ENCODE results near the gene NXN. TPM values are rescaled to one million over a fixed set of nuclear protein-coding genes. Genes with fewer than 3 reads are reported as not detected.

NXN gene
- polyA plus RNA-seq, 1 of the 3 experiments (the other 2 are of a cell fraction), result 23.9 TPM

- H3K27ac ChIP-seq (ENCODE audit: low read depth in 2 of 2, low read length in 1 of 2), result no peak overlapping the region
- H3K4me2 ChIP-seq, result no peak overlapping the region
- no peak overlapping the region for H3K9ac ChIP-seq
- no peaks in the 10 kb centered on the region for H3K79me2 ChIP-seq (ENCODE audit: insufficient read depth)
- H3K9me2 ChIP-seq, result no peaks in the 10 kb centered on the region
- no peak overlapping the region for H3K4me3 ChIP-seq (ENCODE audit: low read depth in 2 of 2, low read length in 1 of 2)
- no peaks in the 10 kb centered on the region for H3K4me1 ChIP-seq (ENCODE audit: control insufficient read depth in 1 of 2, insufficient read depth in 2 of 2, low read depth in 1 of 2, low read length in 1 of 2)
- H3F3A ChIP-seq (replicated peaks; ENCODE audit: insufficient read depth), result no peaks in the 10 kb centered on the region
- ChIA-PET CTCF (interaction anchor here (1.5 kb wide), 1 partner anchor 7 kb away, joined by 5 read pairs; no protein-coding TSS in a partner anchor), POLR2A (no interaction called here)
- TF ChIP-seq RXRA (IDR thresholded peaks at IDR 0.05; ENCODE audit: borderline replicate concordance, low read depth) (no peak), MAX (IDR thresholded peaks at IDR 0.05; ENCODE audit: low read depth) (no peak)
- no peaks in the 10 kb centered on the region for H3K36me3 ChIP-seq (replicated peaks in 1 of 2; ENCODE audit: control insufficient read depth in 1 of 2, insufficient read depth in 2 of 2, low read length in 1 of 2)
- H2AFZ ChIP-seq (ENCODE audit: low read depth), result no peak overlapping the region
- H3K27me3 ChIP-seq (ENCODE audit: insufficient read depth), result peaks cover 23% of the 10 kb centered on the region; the same call in 1 of the 2 replicates
- WGBS (ENCODE audit: low lambda C conversion rate), result 48% methylated on average over 9 of the region's 9 CpGs
- peaks cover 12% of the 10 kb centered on the region; the same call in 1 of the 2 replicates for H4K20me1 ChIP-seq (ENCODE audit: insufficient read depth)
- H3K9me3 ChIP-seq, result no peaks in the 10 kb centered on the region
- DNase-seq, result no peak
These were observed 107.6 kb downstream of the NXN start for GRCh38 chr17:871751-872519.

GRCh38 chr17:869567-870525, 109.7 kb downstream of the NXN start:
- Histone ChIP-seq H3K36me3 (replicated peaks in 1 of 2; ENCODE audit: control insufficient read depth in 1 of 2, insufficient read depth in 2 of 2, low read length in 1 of 2) (no peaks in the 10 kb centered on the region), H3K27ac (ENCODE audit: low read depth in 2 of 2, low read length in 1 of 2) (no peak overlapping the region), H4K20me1 (ENCODE audit: insufficient read depth) (peaks cover 12% of the 10 kb centered on the region; the same call in 1 of the 2 replicates), H2AFZ (ENCODE audit: low read depth) (no peak overlapping the region), H3K9ac (no peak overlapping the region), H3F3A (replicated peaks; ENCODE audit: insufficient read depth) (no peaks in the 10 kb centered on the region), H3K27me3 (ENCODE audit: insufficient read depth) (peaks cover 37% of the 10 kb centered on the region; the same call in 1 of the 2 replicates), H3K79me2 (ENCODE audit: insufficient read depth) (no peaks in the 10 kb centered on the region), H3K4me3 (ENCODE audit: low read depth in 2 of 2, low read length in 1 of 2) (no peak overlapping the region), H3K9me2 (no peaks in the 10 kb centered on the region), H3K9me3 (no peaks in the 10 kb centered on the region), H3K4me1 (ENCODE audit: control insufficient read depth in 1 of 2, insufficient read depth in 2 of 2, low read depth in 1 of 2, low read length in 1 of 2) (peaks cover 0 to under 1% of the 10 kb centered on the region in 2 experiments; a peak in 1 of 4 replicates), H3K4me2 (peak overlapping the region; percentile 47)
- ChIA-PET POLR2A (no interaction called here), CTCF (interaction anchor here (1.5 kb wide), 1 partner anchor 111 kb away, joined by 5 read pairs; no protein-coding TSS in a partner anchor)
- TF ChIP-seq USF1 (IDR thresholded peaks at IDR 0.05; ENCODE audit: borderline replicate concordance, low read depth), result peak; percentile 29; the same call in 1 of the 2 replicates
- TF ChIP-seq RCOR1 (IDR thresholded peaks at IDR 0.05; ENCODE audit: low read length), result no peak
- no peak for DNase-seq
- 56% methylated on average over 27 of the region's 30 CpGs for WGBS (ENCODE audit: low lambda C conversion rate)

- DNase-seq, result no peak
- Histone ChIP-seq H3K27ac (ENCODE audit: low read depth in 2 of 2, low read length in 1 of 2) (no peak overlapping the region), H3K4me2 (peak overlapping the region; percentile 47; the same call in 1 of the 2 replicates), H4K20me1 (ENCODE audit: insufficient read depth) (peaks cover 12% of the 10 kb centered on the region; the same call in 1 of the 2 replicates), H3F3A (replicated peaks; ENCODE audit: insufficient read depth) (no peaks in the 10 kb centered on the region), H2AFZ (ENCODE audit: low read depth) (no peak overlapping the region), H3K4me1 (ENCODE audit: control insufficient read depth in 1 of 2, insufficient read depth in 2 of 2, low read depth in 1 of 2, low read length in 1 of 2) (peaks cover 0 to 4% of the 10 kb centered on the region in 2 experiments; a peak in 1 of 4 replicates), H3K36me3 (replicated peaks in 1 of 2; ENCODE audit: control insufficient read depth in 1 of 2, insufficient read depth in 2 of 2, low read length in 1 of 2) (no peaks in the 10 kb centered on the region), H3K79me2 (ENCODE audit: insufficient read depth) (no peaks in the 10 kb centered on the region), H3K9me3 (no peaks in the 10 kb centered on the region), H3K9me2 (no peaks in the 10 kb centered on the region), H3K9ac (no peak overlapping the region), H3K4me3 (ENCODE audit: low read depth in 2 of 2, low read length in 1 of 2) (no peak overlapping the region), H3K27me3 (ENCODE audit: insufficient read depth) (peaks cover 45% of the 10 kb centered on the region)
- CTCF ChIA-PET, result interaction anchor here (1.5 kb wide), 1 partner anchor 112 kb away, joined by 5 read pairs; no protein-coding TSS in a partner anchor
- TF ChIP-seq USF2 (IDR thresholded peaks at IDR 0.05; ENCODE audit: borderline replicate concordance, low read depth, low read length) (no peak), TCF12 (IDR thresholded peaks at IDR 0.05) (no peak), MAX (IDR thresholded peaks at IDR 0.05; ENCODE audit: low read depth) (no peak), RXRA (IDR thresholded peaks at IDR 0.05; ENCODE audit: borderline replicate concordance, low read depth) (no peak), REST (IDR thresholded peaks at IDR 0.05; ENCODE audit: low read depth, low read length) (no peak), FOSL2 (IDR thresholded peaks at IDR 0.05; ENCODE audit: borderline replicate concordance, low read depth) (no peak; the same call in 1 of the 2 replicates), EZH2phosphoT487 (IDR thresholded peaks at IDR 0.05; ENCODE audit: borderline replicate concordance, low read depth) (no peak)
- WGBS (ENCODE audit: low lambda C conversion rate), result 36% methylated on average over 6 of the region's 7 CpGs
- POLR2A ChIA-PET, result no interaction called here
These were observed 110.5 kb downstream of the NXN start for GRCh38 chr17:869086-869485.
